B cell (primary cell): ENCODE data around the gene TMEM87B.

Source experiments
- EZH2 ChIP-seq: IDR thresholded peaks from 2 replicates; pipeline ENCODE4 v1.6.1; 2012; ENCODE audit warnings: borderline replicate concordance, low read depth, mild to moderate bottlenecking, moderate library complexity, low read length; ENCODE audit not compliant: insufficient read depth, poor library complexity, severe bottlenecking
- TF ChIP-seq, protein P1 (sequence below): fragments of 200-600 bp; IDR thresholded peaks from one replicate; pipeline ENCODE4 v1.8.0; 2022; ENCODE audit warnings: antibody characterized with exemption, mild to moderate bottlenecking

DNA sequence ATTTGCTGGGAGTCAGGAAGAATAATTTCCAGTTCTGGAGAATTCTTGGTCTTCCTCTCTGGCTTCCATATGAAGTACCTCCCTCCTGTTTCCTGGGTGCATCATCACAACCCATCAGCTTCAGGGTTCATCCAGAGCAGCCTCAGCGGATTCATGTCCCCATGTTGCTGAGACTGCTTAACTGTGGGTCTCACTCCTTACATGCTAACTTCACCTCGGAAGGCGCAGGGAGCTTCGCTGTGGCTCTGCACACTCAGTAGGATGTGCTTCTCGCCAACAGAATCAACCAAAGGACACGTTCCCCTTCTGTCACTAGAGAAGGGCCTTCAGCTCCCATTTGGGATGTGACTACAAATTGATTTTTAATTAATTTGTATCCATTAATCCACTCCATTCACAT, 107.3 kb downstream of the TMEM87B start:
- TF ChIP-seq, protein P1, sequence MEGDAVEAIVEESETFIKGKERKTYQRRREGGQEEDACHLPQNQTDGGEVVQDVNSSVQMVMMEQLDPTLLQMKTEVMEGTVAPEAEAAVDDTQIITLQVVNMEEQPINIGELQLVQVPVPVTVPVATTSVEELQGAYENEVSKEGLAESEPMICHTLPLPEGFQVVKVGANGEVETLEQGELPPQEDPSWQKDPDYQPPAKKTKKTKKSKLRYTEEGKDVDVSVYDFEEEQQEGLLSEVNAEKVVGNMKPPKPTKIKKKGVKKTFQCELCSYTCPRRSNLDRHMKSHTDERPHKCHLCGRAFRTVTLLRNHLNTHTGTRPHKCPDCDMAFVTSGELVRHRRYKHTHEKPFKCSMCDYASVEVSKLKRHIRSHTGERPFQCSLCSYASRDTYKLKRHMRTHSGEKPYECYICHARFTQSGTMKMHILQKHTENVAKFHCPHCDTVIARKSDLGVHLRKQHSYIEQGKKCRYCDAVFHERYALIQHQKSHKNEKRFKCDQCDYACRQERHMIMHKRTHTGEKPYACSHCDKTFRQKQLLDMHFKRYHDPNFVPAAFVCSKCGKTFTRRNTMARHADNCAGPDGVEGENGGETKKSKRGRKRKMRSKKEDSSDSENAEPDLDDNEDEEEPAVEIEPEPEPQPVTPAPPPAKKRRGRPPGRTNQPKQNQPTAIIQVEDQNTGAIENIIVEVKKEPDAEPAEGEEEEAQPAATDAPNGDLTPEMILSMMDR, result no peak
- no peak for TF ChIP-seq EZH2
